GM18868 (cell line): Measurements from ENCODE around the gene DDX10.
"Not testable (repeated sequence)": the region's sequence is repeated elsewhere in the genome, so short reads cannot be mapped to it uniquely, and the experiment has no call there.

Source experiments
- ATAC-seq: cut with Tn5 transposase; IDR thresholded peaks from one replicate; pipeline ENCODE4 v1.9.1; 2021; ENCODE audit warnings: mild to moderate bottlenecking, moderate library complexity; ENCODE audit not compliant: unreplicated experiment

The DDX10 gene

GRCh38 chr11:108766596-108767173, 101.8 kb downstream of the DDX10 start:
- ATAC-seq, result no peak

- ATAC-seq, result no peak
Observed at GRCh38 chr11:108768370-108768769, 103.5 kb downstream of the DDX10 start.

GRCh38 chr11:108768964-108769363, 104.1 kb downstream of the DDX10 start:
- ATAC-seq, result no peak

GRCh38 chr11:108774037-108774730, 109.3 kb downstream of the DDX10 start:
- ATAC-seq, result no peak

GRCh38 chr11:108775324-108775723, 110.5 kb downstream of the DDX10 start:
- ATAC-seq, result no peak

- not testable (repeated sequence) for ATAC-seq
Observed at GRCh38 chr11:108779147-108779546, 114.3 kb downstream of the DDX10 start.

GRCh38 chr11:108780119-108780518, 115.2 kb downstream of the DDX10 start:
- ATAC-seq, result no peak

- no peak for ATAC-seq
Observed at GRCh38 chr11:108781946-108782345, 117.1 kb downstream of the DDX10 start.

GRCh38 chr11:108786281-108786990, 121.6 kb downstream of the DDX10 start:
- no peak for ATAC-seq

- no peak for ATAC-seq
Observed at GRCh38 chr11:108787105-108787504, 122.2 kb downstream of the DDX10 start.

- peak; percentile 64 for ATAC-seq
Observed at GRCh38 chr11:108788565-108789199, 123.8 kb downstream of the DDX10 start.

- peak; percentile 74 for ATAC-seq
Observed at GRCh38 chr11:108790501-108791299, 125.8 kb downstream of the DDX10 start.

GRCh38 chr11:108793138-108793537, 128.3 kb downstream of the DDX10 start:
- no peak for ATAC-seq

- no peak for ATAC-seq
Observed at GRCh38 chr11:108793611-108794010, 128.7 kb downstream of the DDX10 start.

GRCh38 chr11:108796551-108796950, 131.7 kb downstream of the DDX10 start:
- ATAC-seq, result no peak

- no peak for ATAC-seq
Observed at GRCh38 chr11:108797578-108798100, 132.8 kb downstream of the DDX10 start.

GRCh38 chr11:108802492-108802891, 137.6 kb downstream of the DDX10 start:
- no peak for ATAC-seq

GRCh38 chr11:108803776-108804175, 138.9 kb downstream of the DDX10 start:
- ATAC-seq, result no peak

GRCh38 chr11:108804511-108804910, 139.6 kb downstream of the DDX10 start:
- ATAC-seq, result no peak

GRCh38 chr11:108805030-108805429, 140.2 kb downstream of the DDX10 start:
- ATAC-seq, result no peak

GRCh38 chr11:108807262-108807661, 142.4 kb downstream of the DDX10 start:
- no peak for ATAC-seq
